HepG2 (cell line): ENCODE results near the gene DDAH2. TPM values are rescaled to one million over a fixed set of nuclear protein-coding genes. Genes with fewer than 3 reads are reported as not detected.
A peak's percentile ranks its signal among the peaks of the same experiment; 100 is the strongest.

Source experiments
- MED13 ChIP-seq: sonication (generic); formaldehyde crosslinking; IDR thresholded peaks from 2 replicates; pipeline ENCODE4 v1.5.0; 2020; ENCODE audit warnings: missing genetic modification reagents
- NR2F6 ChIP-seq, 2 experiments: IDR thresholded peaks; 2 replicates each; pipeline ENCODE4 v1.6.1; 2016; ENCODE audit warnings: antibody characterized with exemption in 1 of 2, mild to moderate bottlenecking in 1 of 2
- TBX3 ChIP-seq: fragments of 450-650 bp; IDR thresholded peaks from 2 replicates; pipeline ENCODE4 v1.6.1; 2017; ENCODE audit warnings: antibody characterized with exemption, mild to moderate bottlenecking, inconsistent platforms, borderline replicate concordance
- ZBTB8A ChIP-seq: sonication (generic); formaldehyde crosslinking; IDR thresholded peaks from 2 replicates; pipeline ENCODE4 v1.4.0; 2020; ENCODE audit warnings: mild to moderate bottlenecking, low read depth, missing genetic modification reagents, borderline replicate concordance
- ZSCAN21 ChIP-seq: sonication (generic); formaldehyde crosslinking; IDR thresholded peaks from 2 replicates; pipeline ENCODE4 v1.8.0; 2022; ENCODE audit warnings: mild to moderate bottlenecking, missing genetic modification reagents, moderate library complexity, borderline replicate concordance
- polyA plus RNA-seq, 8 experiments: library from polyadenylated mRNA; depleted of rRNA in 3 of 8; stranded (reverse) in 7 of 8; unstranded in 1 of 8; fragments of >200 nt; fragmentation: Illumina TruSeq in 4 of 8; extraction: Trizol in 4 of 8; gene quantifications; 2 replicates each; pipeline versions ENCODE4 v1.2.1 to v1.2.3, GENCODE V29; 2011 to 2016; ENCODE audit warnings: low read depth in 4 of 8, missing spikeins in 1 of 8, mixed read lengths in 1 of 8; ENCODE audit not compliant: insufficient read depth in 1 of 8
- total RNA-seq, 5 experiments: library from RNA; depleted of rRNA; stranded (reverse); fragments of >200 nt; fragmentation: Illumina TruSeq; extraction: Trizol; gene quantifications; 2 replicates each; pipeline ENCODE4 v1.2.3, GENCODE V29; 2016; ENCODE audit warnings: low read depth in 1 of 5
- TF ChIP-seq, protein P1 (sequence below), 2 experiments: fragments of 450-650 bp in 1 of 2; sonication (generic) in 1 of 2; formaldehyde crosslinking in 1 of 2; IDR thresholded peaks; 2 replicates each; pipeline versions ENCODE4 v1.6.1 to v1.8.0; 2016 to 2022; ENCODE audit warnings: antibody characterized with exemption in 1 of 2, mild to moderate bottlenecking in 1 of 2, missing genetic modification reagents in 1 of 2
- TF ChIP-seq, protein P2 (sequence below): sonication (generic); formaldehyde crosslinking; IDR thresholded peaks from 2 replicates; pipeline ENCODE4 v1.4.0; 2020; ENCODE audit warnings: missing genetic modification reagents
- TF ChIP-seq, protein P3 (sequence below): sonication (generic); formaldehyde crosslinking; IDR thresholded peaks from 2 replicates; pipeline ENCODE4 v1.8.0; 2022; ENCODE audit warnings: missing genetic modification reagents, low read depth, mild to moderate bottlenecking, borderline replicate concordance
- TF ChIP-seq, protein P4 (sequence below): sonication (generic); formaldehyde crosslinking; IDR thresholded peaks from 2 replicates; pipeline ENCODE4 v1.4.0; 2020; ENCODE audit warnings: missing genetic modification reagents, mild to moderate bottlenecking, borderline replicate concordance

The DDAH2 gene
- total and polyA plus RNA-seq, 2 of the 13 experiments (the other 11 are each of a cell fraction or from before 2014, with no cell fraction given) = 16.4 to 21.1 TPM

DNA sequence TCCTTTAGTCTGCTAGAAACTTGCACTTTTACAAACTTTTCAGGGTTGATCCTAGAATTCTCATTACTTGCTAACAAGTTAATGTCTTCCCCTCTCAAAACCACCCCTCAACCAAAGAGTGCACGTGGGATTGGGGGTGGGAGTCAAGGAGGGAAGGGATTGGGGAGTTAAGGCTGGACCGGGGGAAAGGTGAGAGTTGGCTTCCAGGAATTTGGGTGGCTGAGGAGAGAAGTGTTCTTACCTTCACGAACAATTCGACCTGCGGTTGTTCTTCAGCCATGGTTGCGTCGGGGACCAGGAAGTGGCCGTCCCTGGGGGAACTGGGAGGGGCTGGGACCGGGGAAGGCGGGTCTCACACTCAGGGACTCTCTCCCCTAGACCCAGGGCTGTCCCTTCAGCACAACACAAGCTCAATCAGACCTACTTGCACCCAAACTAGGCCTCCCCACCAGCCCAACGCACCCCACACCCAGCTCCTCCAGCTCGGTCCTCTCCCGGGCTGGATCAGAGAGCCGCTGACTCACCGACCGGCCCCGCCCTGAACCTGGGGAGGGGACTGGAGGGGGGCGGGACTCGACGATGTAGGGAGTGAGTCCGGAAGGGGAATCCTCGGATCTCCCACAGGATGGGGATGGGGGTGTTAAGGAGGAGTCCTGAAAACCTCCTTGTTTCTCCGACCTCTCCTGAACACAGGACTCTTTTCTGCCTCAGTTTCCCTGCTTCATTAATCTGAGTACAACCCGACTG lies 7.1 kb upstream of the DDAH2 start, which contains the start of gene CLIC1 (continued):
- TF ChIP-seq, protein P1, sequence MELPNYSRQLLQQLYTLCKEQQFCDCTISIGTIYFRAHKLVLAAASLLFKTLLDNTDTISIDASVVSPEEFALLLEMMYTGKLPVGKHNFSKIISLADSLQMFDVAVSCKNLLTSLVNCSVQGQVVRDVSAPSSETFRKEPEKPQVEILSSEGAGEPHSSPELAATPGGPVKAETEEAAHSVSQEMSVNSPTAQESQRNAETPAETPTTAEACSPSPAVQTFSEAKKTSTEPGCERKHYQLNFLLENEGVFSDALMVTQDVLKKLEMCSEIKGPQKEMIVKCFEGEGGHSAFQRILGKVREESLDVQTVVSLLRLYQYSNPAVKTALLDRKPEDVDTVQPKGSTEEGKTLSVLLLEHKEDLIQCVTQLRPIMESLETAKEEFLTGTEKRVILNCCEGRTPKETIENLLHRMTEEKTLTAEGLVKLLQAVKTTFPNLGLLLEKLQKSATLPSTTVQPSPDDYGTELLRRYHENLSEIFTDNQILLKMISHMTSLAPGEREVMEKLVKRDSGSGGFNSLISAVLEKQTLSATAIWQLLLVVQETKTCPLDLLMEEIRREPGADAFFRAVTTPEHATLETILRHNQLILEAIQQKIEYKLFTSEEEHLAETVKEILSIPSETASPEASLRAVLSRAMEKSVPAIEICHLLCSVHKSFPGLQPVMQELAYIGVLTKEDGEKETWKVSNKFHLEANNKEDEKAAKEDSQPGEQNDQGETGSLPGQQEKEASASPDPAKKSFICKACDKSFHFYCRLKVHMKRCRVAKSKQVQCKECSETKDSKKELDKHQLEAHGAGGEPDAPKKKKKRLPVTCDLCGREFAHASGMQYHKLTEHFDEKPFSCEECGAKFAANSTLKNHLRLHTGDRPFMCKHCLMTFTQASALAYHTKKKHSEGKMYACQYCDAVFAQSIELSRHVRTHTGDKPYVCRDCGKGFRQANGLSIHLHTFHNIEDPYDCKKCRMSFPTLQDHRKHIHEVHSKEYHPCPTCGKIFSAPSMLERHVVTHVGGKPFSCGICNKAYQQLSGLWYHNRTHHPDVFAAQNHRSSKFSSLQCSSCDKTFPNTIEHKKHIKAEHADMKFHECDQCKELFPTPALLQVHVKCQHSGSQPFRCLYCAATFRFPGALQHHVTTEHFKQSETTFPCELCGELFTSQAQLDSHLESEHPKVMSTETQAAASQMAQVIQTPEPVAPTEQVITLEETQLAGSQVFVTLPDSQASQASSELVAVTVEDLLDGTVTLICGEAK (IDR thresholded peaks at IDR 0.05) = no peak
- TF ChIP-seq, protein P1 (CRISPR knock-in tag; IDR thresholded peaks at IDR 0.05) = peak; percentile 67
- TF ChIP-seq, protein P2, sequence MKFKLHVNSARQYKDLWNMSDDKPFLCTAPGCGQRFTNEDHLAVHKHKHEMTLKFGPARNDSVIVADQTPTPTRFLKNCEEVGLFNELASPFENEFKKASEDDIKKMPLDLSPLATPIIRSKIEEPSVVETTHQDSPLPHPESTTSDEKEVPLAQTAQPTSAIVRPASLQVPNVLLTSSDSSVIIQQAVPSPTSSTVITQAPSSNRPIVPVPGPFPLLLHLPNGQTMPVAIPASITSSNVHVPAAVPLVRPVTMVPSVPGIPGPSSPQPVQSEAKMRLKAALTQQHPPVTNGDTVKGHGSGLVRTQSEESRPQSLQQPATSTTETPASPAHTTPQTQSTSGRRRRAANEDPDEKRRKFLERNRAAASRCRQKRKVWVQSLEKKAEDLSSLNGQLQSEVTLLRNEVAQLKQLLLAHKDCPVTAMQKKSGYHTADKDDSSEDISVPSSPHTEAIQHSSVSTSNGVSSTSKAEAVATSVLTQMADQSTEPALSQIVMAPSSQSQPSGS = peak; percentile 64; the same call in 1 of the 2 replicates
- no peak for TF ChIP-seq TBX3
- no peak; the same call in 1 of the 2 replicates for TF ChIP-seq ZSCAN21 (CRISPR knock-in tag)
- TF ChIP-seq, protein P3, sequence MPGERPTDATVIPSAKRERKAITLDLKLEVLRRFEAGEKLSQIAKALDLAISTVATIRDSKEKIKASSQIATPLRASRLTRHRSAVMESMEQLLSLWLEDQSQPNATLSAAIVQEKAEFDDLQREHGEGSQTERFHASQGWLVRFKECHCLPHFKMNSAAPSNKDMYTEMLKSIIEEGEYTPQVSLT (CRISPR knock-in tag) = no peak
- TF ChIP-seq, protein P4, sequence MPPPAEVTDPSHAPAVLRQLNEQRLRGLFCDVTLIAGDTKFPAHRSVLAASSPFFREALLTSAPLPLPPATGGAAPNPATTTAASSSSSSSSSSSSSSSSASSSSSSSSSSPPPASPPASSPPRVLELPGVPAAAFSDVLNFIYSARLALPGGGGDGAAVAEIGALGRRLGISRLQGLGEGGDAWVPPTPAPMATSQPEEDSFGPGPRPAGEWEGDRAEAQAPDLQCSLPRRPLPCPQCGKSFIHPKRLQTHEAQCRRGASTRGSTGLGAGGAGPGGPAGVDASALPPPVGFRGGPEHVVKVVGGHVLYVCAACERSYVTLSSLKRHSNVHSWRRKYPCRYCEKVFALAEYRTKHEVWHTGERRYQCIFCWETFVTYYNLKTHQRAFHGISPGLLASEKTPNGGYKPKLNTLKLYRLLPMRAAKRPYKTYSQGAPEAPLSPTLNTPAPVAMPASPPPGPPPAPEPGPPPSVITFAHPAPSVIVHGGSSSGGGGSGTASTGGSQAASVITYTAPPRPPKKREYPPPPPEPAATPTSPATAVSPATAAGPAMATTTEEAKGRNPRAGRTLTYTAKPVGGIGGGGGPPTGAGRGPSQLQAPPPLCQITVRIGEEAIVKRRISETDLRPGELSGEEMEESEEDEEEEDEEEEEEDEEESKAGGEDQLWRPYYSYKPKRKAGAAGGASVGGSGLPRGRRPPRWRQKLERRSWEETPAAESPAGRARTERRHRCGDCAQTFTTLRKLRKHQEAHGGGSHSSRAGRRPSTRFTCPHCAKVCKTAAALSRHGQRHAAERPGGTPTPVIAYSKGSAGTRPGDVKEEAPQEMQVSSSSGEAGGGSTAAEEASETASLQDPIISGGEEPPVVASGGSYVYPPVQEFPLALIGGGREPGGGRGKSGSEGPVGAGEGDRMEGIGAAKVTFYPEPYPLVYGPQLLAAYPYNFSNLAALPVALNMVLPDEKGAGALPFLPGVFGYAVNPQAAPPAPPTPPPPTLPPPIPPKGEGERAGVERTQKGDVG = 0 out of 2 replicates have a peak, but pooled peaks have one; percentile 48
- no peak; the same call in 1 of the 2 replicates for TF ChIP-seq ZBTB8A
- TF ChIP-seq NR2F6 (IDR thresholded peaks at IDR 0.05) = no peak; the same call in 1 of the 2 replicates
- TF ChIP-seq NR2F6 (CRISPR knock-in tag; IDR thresholded peaks at IDR 0.05) = 0 out of 2 replicates have a peak, but pooled peaks have one; percentile 28
- TF ChIP-seq MED13 = no peak
